Measurements from ENCODE around the gene NXT1.

DNA sequence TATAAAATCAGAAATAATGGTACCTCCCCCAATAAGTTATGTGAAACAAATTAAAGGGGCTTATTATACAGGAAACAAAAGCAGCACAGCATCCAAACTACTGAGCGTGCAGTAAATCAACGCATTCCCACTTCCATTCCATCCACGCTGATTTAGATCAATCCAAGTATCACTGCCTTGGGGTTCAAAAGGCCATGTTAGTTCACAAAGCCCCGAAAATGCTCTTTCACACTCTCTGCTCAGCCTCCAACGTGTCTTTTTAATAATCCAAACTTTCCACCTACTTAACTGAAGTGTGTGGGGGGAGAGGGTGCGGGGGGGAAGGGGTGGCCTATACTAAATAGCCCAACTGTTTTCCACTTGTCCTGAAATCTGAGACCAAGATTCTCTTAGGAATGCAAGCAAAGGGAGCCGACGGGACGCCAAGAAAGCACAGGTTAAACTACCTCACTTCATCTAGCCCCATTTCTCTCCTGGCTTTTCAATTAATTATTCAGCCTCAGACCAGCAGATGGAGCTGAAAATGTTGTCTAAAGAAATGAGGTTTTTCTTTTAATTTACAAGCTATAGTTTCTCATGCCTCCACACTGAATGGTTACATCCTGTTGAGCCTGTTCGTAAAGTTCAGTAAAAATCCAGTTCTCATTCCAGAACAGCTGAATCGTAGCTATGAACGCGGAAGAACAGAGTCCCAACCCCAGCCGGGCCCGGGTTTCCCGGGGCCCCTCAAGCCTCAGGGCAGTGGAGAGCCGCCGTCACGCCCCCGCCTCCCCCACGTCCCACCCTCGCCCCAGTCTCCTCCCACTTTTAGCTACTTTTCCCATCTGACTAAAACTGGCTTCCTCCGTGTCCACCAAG lies 1.0 kb upstream of the NXT1 start:
- TF ChIP-seq EZH2 (IDR thresholded peaks at IDR 0.05; ENCODE audit: borderline replicate concordance, insufficient read depth, low read length, poor library complexity, severe bottlenecking) (no peak), EP300 (conservative IDR thresholded peaks at IDR 0.05; ENCODE audit: poor library complexity, severe bottlenecking) (no peak), TAF1 (IDR thresholded peaks at IDR 0.05; ENCODE audit: low read depth) (no peak), POLR2AphosphoS5 (IDR thresholded peaks at IDR 0.05) (no peak), RAD21 (conservative IDR thresholded peaks at IDR 0.05) (peak; percentile 27), SMC3 (conservative IDR thresholded peaks at IDR 0.05; ENCODE audit: poor library complexity) (peak; percentile 41)
- TF ChIP-seq, protein P1, sequence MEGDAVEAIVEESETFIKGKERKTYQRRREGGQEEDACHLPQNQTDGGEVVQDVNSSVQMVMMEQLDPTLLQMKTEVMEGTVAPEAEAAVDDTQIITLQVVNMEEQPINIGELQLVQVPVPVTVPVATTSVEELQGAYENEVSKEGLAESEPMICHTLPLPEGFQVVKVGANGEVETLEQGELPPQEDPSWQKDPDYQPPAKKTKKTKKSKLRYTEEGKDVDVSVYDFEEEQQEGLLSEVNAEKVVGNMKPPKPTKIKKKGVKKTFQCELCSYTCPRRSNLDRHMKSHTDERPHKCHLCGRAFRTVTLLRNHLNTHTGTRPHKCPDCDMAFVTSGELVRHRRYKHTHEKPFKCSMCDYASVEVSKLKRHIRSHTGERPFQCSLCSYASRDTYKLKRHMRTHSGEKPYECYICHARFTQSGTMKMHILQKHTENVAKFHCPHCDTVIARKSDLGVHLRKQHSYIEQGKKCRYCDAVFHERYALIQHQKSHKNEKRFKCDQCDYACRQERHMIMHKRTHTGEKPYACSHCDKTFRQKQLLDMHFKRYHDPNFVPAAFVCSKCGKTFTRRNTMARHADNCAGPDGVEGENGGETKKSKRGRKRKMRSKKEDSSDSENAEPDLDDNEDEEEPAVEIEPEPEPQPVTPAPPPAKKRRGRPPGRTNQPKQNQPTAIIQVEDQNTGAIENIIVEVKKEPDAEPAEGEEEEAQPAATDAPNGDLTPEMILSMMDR (IDR thresholded peaks at IDR 0.05; ENCODE audit: poor library complexity, severe bottlenecking): peak; percentile 62
- TF ChIP-seq, protein P2, sequence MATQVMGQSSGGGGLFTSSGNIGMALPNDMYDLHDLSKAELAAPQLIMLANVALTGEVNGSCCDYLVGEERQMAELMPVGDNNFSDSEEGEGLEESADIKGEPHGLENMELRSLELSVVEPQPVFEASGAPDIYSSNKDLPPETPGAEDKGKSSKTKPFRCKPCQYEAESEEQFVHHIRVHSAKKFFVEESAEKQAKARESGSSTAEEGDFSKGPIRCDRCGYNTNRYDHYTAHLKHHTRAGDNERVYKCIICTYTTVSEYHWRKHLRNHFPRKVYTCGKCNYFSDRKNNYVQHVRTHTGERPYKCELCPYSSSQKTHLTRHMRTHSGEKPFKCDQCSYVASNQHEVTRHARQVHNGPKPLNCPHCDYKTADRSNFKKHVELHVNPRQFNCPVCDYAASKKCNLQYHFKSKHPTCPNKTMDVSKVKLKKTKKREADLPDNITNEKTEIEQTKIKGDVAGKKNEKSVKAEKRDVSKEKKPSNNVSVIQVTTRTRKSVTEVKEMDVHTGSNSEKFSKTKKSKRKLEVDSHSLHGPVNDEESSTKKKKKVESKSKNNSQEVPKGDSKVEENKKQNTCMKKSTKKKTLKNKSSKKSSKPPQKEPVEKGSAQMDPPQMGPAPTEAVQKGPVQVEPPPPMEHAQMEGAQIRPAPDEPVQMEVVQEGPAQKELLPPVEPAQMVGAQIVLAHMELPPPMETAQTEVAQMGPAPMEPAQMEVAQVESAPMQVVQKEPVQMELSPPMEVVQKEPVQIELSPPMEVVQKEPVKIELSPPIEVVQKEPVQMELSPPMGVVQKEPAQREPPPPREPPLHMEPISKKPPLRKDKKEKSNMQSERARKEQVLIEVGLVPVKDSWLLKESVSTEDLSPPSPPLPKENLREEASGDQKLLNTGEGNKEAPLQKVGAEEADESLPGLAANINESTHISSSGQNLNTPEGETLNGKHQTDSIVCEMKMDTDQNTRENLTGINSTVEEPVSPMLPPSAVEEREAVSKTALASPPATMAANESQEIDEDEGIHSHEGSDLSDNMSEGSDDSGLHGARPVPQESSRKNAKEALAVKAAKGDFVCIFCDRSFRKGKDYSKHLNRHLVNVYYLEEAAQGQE (IDR thresholded peaks at IDR 0.05; ENCODE audit: borderline replicate concordance): no peak
